Activated CD8-positive, alpha-beta memory T cell treated with anti-CD3 and anti-CD28 coated beads for 1 hour (primary cell): ENCODE data around the gene CDK16.

Experiments
- DNase-seq, 2 donors: peaks; one replicate each; pipeline ENCODE4 v3.0.0-alpha.2; 2020; ENCODE audit warnings: low read depth in 1 of 2; ENCODE audit errors: extremely low read depth in 1 of 2

CDK16 gene

DNA sequence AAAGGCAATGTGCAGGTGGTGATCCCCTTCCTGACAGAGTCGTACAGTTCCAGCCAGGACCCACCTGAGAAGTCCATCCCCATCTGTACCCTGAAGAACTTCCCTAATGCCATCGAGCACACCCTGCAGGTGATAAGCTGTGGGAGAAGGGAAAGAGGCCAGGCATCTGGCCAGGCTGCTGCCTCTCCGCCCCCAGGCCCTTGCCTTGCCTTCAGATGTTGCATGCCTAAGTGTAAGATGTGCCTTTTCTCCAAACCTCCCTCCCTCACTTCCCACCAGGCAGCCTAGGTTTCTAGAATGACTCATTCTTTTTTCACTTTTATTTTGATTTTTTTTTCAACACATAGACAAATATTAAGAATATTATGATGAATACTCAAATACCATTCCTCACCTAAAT is 12.2 kb upstream of the CDK16 start:
- no peak for DNase-seq

DNA sequence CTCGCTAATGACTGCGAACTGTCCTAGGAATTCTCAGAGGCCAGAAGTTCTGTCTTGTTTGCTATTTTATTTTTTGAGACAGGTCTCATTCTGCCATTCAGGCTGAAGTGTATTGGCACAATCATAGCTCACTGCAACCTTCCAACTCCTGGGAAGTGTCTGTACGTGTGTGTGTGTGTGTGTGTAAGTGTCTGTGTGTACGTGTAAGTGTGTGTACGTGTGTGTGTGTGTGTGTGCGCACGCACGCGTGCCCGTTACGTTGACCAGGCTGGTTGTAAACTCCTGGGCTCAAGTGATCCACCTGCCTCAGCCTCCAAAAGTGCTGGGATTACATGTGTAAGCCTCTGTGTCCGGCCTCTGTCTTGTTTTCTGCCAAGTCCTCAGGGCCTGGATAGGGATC is 10.4 kb upstream of the CDK16 start:
- no peak for DNase-seq

DNA sequence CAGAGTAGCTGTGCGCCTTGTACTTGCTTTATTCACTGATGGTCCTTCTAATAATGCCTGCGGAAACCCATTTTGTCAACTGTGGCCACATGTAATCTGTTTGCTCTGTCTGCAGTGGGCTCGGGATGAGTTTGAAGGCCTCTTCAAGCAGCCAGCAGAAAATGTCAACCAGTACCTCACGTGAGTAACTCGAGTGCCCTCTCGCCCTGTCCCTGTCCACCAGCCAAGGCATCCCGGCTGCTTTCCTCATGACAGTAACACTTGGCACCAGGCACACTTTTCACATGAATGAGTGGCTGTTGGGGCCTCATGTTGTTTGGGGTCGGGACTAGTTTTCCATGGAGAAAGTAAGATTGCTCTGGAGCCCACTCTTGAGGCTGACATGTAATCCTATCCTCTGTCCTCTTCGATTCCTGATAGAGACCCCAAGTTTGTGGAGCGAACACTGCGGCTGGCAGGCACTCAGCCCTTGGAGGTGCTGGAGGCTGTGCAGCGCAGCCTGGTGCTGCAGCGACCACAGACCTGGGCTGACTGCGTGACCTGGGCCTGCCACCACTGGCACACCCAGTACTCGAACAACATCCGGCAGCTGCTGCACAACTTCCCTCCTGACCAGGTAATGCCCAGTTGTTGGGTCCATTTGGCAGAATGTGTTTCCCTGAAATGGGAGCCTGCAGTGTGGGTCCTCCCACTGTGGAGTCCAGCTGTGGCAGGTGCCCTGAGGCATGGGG is 8.8 kb upstream of the CDK16 start:
- no peak for DNase-seq

DNA sequence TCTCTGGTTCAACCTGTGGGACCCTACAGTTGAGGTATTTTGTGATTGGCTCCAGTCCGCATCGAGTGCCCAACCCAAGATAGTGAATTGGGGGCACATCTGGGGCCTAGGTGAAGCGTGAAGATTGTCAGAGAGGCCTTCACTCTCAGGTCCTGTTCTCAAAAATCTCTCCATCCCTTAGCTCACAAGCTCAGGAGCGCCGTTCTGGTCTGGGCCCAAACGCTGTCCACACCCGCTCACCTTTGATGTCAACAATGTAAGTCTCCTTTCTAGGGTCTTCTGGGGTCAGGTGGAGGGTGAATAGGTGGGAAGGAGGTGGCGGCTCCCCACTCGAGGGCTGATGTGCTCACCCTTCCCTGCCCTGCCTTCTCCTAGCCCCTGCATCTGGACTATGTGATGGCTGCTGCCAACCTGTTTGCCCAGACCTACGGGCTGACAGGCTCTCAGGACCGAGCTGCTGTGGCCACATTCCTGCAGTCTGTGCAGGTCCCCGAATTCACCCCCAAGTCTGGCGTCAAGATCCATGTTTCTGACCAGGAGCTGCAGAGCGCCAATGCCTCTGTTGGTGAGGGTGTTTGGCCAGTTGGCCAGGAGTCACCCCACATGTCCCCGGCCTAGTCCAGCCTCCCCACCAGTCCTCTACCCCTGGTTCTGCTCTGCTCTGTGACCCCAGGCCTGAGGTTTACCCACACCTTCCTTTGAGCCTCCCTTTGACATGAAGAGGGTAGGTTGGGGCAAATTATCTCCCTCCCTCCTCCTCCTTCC is 7.6 kb upstream of the CDK16 start:
- no peak for DNase-seq

DNA sequence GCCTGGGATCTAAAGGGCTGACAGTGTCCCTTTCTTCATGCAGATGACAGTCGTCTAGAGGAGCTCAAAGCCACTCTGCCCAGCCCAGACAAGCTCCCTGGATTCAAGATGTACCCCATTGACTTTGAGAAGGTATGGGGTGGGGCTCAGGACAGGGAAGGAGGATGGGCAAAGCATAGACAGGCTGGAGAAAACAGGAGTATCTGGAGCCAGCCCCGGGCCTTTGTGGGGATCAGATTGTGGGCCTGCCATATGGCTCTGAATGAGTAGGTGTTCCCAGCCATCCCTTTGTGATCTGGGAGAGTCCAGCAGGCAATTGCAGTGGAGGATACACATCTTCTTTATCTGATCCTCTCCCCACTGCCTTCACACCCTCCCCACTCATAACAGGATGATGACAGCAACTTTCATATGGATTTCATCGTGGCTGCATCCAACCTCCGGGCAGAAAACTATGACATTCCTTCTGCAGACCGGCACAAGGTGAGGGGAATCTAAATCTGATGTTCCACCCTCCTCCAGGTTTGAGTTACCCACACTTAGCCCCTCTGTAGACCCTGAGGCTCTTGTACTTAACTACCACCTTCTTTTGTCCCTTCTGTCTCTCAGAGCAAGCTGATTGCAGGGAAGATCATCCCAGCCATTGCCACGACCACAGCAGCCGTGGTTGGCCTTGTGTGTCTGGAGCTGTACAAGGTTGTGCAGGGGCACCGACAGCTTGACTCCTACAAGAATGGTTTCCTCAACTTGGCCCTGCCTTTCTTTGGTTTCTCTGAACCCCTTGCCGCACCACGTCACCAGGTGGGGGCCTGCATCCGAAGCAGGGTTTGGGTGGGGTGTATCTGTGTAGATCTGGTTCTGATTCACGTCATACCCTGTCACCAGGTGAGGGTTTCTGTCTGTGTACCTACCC is 5.8 kb upstream of the CDK16 start:
- no peak for DNase-seq

DNA sequence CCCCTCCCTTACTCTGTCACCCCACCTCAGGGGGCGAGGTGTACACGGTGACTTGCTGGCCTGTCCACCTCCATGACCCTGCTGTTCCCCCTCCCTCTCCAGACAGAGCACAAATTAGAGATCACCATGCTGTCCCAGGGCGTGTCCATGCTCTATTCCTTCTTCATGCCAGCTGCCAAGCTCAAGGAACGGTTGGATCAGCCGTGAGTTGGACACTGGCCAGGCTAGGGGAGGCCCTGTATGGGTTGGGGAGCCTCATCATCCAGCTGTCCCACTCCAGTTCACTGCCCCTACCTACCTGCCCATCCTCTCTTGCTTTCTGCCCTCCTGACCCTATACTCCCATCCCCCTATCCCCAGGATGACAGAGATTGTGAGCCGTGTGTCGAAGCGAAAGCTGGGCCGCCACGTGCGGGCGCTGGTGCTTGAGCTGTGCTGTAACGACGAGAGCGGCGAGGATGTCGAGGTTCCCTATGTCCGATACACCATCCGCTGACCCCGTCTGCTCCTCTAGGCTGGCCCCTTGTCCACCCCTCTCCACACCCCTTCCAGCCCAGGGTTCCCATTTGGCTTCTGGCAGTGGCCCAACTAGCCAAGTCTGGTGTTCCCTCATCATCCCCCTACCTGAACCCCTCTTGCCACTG is 3.9 kb upstream of the CDK16 start:
- no peak for DNase-seq

DNA sequence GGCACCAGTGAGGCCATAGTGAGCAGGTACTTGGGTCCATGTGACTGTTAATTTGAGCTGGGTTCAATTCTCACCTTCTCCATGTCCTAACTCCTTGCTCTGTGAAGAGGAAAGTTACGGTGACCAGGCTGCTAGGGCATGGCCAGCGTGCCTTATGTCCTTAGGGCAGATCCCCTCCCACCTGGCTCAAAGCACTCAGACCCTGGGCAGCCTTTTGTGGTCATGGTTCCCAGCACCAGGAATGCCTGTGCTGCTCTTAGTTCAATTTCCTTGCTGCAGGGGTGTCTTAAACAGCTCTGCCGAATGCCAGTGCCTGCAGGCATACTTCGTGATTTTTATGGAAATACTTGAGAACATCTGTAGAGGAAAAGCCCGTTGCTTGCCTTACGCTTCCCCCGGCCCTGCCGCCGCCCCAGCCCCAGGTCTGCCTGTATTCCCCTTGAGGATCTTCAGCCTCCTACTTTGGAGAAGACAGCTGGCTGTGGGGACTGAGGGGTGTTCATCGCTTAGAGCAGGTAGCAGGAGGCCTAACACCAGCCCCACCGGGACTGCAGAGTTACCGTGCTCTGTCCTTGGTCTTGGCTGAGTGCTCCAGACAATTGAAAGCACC is 3.1 kb upstream of the CDK16 start:
- DNase-seq: no peak

DNA sequence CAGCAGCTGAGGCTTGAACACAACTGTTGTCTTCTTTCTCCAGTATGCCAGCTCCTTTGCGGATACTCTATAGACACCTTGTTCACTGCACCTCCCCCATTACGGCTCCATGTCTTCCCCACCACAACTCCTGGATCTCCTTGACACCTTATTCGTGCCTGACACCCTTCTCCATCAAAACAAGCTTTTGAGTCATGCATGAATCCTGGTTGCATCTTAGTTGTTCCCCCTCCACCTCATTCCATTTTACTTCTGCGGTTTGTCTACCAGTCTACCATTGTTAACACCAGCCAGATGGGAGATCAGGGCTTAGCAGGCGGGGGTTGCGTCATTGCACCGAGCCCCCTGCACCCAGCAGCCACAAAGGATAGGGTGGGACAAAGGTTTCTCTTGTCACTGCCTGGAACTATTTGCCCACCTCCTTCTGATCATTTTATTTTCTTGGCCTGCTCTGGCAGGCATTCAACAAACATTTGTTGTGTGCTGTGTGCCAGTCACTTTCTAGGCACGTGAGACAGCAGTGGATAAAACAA is 2.0 kb upstream of the CDK16 start:
- no peak for DNase-seq

DNA sequence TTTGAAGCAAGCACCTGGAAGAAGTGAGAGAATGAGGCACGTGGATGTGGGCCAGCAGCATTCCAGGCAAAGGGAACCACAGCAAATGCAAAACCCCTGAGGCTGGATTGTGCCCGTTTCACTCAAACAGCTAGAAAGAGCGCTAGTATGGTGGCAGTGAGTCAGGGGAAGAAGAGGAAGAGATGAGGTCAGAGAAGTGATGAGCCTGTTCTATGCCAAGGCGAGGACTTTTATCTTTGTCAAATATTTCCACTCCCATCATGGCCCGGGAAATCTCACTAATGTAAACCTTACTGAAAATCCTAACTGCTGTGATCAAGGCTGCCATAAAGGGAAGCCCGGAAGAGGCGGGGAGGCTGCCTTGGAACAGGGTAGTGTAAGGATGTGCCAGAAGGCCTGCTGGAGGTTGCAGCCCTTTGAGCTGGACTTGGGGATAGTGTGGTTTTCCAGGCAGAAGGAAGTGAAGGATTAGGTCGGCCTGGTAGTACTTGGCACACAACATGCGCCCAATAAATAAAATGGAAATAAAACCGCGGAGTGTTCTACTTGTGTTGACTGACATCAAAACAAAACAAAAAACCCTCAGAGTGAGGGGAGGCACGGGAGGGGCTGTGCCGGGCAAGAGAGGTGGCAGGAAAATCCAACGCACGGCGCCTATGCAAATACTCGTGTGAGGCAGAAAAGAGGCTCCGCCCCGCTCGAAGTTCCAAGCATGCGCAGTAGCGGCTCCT is 1.2 kb upstream of the CDK16 start:
- DNase-seq: no peak

DNA sequence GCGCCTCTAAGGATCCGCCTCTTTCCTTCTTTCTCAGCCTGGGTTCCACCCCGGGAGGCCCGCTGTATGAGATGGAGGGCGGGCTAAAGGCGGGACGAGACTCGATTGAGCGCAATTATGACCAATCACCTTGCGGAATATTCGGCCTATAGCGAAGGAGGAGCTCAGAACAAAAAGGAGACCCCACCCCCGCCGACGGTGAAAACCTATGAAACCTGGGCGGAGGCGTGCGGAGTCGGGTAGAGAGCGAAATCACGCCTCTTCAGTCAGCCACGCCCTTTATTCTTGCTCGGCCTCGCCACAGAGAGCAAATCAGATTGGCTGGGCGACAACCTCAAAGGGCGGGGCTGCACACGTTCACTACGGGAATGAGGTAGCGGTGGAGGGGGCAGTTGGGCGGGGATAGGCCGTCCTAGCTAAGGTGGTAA is 615 bp upstream of the CDK16 start:
- DNase-seq: peak; percentile 84 to 98

DNA sequence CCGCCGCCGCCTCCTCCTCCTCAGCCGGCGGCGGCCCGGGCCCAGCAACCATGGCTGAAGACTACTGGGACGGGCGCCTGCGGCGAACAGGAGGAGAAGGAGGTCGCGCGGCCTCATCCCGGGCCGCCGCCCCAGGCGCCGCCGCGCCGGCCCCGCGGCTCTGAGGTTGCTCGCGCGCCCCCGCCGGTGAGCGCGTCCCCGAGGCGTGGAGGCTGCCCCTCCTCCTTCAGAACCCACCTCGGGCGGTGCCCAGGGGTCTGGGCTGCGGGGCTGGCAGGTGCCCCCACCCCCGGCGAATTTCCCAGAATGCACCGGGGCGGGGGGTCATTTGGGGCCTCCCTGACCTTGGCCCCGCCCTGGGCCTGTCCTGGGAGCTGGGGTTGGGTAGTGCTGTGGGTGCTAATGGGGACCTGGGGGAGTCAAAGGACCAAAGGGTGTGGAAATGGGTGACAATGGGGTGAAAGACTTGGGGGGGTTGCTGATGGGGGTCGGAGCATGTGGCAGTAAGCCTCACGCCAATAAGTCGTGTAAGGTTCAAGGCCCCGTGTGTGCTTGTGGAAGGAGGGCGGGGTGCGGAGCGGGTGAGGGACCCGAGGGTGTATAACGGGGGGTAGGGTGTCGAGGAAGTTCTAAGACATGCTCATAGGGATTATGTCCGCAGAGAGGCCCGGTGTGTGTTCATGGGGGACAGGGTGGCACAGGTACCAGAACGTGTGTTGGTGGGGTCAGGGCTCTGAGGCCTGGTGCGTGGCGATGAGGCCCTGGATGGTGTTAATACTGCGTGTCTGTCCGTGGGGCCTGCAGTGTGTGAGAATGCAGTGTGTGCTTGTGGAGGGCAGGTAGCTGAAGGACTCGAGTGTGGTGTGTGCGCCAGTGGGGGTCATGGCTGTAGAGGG is 687 bp downstream of the CDK16 start:
- peak in 1 of 2 donors; percentile 9 for DNase-seq

DNA sequence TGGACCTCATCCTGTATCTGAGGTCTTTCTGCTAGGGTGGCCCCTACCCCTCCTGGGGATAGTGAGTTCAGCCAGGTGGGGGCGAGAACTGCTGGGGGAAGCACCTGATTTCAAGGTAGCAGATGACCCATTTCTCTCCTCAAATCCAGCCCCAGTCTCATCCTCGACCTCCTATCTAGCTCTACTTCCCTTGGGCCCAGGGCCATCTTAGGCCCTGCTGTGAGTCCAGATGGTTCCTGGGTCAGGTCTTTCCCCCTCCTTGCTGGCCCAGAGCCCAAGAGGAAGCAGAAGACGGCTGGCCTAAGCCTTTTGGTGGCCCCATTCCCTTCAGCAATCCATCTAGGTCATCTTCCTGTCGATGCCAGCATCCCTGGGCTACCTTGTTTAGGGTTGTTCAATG is 3.3 kb downstream of the CDK16 start:
- DNase-seq: no peak

DNA sequence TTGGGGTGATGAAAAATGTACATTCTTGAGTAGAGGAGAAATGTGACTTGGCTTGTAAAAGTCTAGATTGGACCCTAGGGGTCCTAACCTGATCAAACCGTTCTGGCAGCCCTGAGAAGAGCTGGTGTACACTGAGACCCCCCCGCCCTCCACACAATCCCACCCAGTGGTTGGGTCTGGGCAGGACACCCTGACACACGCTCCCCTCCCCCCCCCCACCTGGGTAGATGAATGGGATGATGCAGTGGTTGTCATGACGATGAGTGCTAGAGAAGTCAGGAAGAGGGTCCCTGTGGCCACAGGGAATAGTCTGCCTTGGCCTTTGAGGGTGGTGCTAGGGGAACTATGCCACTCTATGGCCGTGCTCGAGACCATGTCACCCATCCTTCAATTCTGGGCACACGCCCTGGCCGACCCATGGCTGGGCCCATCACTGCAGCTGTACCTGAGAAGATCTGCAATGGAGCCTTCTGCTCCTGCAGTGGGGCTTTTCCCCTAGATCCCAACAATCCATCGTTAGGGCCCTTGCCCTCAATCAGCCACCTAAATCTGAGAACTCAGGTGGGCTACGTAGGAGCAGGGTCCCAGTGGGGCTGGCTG is 4.4 kb downstream of the CDK16 start:
- no peak for DNase-seq

DNA sequence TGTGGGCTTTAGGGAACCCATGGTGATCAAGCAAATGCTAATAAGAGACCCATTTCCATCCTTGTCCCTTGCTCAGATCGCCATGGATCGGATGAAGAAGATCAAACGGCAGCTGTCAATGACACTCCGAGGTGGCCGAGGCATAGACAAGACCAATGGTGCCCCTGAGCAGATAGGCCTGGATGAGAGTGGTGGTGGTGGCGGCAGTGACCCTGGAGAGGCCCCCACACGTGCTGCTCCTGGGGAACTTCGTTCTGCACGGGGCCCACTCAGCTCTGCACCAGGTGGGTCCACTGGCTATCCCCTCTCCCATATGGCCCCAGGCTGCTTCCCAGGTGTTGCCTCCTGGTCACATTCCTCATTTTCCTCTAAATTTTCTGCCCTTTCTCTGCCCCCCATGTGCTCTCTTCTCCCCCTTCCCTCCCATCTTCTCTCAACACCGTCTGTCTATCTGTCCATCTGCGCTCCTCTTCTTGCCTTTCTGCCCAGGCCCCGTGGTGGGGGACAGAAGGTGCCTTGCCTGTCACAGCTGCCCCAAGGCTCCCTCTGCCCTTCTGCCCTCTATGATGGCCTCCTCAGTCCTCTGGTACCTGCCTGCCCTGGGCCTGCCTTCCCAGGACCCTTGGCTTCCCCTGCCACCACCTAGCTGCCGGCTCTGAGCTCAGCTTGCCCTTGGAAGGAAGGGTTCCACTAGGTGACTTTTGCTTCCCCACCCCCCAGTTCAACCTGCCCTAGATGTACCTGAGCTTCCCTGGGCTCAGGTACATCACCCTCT is 5.2 kb downstream of the CDK16 start:
- no peak for DNase-seq

DNA sequence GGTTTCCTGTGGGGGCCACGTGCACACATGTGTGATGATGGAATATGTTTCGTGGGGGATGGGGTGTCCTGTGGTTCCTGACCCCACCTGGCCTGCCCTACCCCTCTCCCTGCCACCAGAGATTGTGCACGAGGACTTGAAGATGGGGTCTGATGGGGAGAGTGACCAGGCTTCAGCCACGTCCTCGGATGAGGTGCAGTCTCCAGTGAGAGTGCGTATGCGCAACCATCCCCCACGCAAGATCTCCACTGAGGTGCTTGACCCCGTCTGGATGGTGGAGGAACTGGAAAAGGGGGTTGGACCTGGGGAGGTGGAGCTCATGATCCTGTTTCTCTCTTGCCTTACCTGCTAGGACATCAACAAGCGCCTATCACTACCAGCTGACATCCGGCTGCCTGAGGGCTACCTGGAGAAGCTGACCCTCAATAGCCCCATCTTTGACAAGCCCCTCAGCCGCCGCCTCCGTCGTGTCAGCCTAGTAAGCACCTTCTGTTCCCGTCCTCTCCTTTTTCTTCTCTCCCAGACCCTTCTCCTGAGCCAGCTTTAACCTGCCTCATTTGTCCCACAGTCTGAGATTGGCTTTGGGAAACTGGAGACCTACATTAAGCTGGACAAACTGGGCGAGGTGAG is 5.9 kb downstream of the CDK16 start:
- no peak for DNase-seq

DNA sequence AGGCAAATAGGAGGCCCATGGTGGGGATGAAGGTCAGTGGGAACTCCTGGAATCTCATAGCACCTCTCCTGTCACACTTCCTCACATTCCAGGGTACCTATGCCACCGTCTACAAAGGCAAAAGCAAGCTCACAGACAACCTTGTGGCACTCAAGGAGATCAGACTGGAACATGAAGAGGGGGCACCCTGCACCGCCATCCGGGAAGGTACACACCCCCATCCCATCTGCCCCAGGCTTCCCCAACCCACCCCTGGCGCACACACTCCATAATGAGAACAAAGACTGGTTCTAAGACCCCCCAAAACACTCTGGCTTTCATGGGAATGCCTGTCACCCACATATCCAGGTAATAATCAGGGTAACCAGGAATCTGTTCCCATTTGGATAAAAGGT is 6.4 kb downstream of the CDK16 start:
- DNase-seq: no peak

DNA sequence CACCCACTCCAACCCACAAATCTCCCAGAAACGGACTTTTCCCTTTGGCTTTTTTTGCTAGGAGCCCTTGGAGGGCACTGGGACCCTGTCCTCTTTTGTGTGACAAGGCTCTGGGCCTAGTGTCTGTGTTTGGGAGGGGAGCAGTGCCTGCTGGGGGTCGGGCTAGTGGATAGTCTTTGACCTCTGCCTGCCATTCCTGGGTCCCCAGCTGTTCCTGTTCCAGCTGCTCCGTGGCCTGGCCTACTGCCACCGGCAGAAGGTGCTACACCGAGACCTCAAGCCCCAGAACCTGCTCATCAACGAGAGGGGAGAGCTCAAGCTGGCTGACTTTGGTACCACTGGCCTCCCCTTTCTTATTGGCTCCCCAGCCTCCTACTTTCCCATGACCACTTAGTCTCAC is 7.6 kb downstream of the CDK16 start:
- no peak for DNase-seq
